GM19463 (cell line): ENCODE data around the gene RUNX2.

Experiments
- ATAC-seq: cut with Tn5 transposase; IDR thresholded peaks from one replicate; pipeline ENCODE4 v1.9.1; 2021; ENCODE audit warnings: mild to moderate bottlenecking, moderate library complexity; ENCODE audit not compliant: unreplicated experiment

The RUNX2 gene

DNA sequence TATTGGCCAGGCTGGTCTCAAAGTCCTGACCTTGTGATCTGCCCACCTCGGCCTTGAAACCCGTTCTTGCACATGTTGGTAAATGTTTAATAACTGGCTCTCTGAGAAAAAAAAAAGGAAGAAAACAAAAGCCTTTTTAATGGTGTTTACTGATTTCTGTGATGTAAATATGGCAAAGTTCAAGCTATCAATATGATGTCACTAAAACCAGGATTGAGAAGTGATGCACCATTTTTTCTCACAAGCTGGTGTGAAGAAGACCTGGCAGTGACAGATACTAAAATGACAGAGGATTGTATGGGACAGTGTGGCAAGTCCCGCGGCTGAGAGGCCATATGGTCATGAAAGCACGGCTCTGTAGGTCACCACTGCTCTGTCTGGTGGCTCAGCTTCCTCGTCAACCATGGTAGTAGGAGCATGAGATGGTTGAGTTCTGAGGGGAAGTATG lies 245.9 kb downstream of the RUNX2 start:
- no peak for ATAC-seq

DNA sequence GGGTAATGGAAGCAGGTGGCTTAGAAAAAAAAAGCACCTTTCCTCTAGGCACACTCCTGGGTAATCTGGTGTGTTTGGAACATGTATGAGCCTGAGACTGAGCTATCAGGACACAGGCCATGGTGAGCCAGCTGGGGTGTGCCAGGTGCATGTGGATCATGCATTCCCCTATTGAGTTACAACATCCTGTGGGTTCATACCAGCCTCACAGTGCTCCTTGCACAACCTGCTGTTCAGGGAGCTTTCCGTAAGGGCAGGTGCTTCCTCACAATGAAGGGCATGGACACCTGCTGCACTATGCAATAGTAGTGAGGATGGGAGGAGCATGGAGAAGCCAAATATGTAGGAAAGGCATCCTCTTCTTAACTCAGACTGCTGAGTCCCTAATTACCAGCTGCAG lies 246.8 kb downstream of the RUNX2 start:
- ATAC-seq = no peak

DNA sequence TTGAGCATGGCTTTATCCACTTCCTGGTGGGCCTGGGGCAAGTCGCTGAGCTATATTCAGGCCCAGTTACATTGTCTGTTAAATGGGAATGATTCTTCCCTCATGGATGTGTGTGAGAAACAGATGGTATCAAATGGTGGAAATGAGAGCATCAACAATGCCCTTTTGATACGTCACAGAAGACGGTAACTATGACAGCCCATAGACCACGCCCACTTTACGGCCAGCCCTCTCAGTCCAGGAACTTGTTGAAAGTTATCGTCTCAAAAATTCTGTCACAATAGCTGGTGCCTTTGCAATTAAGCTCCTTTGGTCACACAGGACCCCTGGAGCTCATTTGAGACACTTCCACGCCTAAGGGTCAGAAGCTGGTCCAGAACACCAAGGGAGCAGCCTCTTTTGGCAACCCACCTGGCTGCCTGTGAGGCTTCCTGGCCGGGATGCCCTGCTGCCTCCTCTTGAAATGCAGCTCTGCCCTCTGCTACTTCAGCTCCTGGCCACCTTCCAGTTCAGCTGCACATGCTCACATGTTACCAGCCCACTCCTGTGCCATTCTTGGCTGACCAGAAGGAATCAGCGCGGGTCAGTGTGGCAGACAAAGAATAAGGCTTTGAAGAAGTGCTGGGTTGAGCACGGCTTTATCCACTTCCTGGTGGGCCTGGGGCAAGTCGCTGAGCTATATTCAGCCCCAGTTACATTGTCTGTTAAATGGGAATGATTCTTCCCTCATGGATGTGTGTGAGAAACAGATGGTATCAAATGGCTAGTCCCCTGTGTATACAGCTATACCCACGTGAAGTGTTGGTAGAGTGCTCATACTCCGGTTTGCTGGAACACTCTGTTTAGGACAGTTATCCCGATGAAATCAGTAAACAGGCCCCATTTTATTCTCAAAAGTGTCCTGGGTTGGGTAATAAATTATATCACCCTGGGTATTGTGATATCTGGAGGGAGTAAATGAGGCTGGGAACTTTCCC lies 248.8 kb downstream of the RUNX2 start:
- no peak for ATAC-seq

DNA sequence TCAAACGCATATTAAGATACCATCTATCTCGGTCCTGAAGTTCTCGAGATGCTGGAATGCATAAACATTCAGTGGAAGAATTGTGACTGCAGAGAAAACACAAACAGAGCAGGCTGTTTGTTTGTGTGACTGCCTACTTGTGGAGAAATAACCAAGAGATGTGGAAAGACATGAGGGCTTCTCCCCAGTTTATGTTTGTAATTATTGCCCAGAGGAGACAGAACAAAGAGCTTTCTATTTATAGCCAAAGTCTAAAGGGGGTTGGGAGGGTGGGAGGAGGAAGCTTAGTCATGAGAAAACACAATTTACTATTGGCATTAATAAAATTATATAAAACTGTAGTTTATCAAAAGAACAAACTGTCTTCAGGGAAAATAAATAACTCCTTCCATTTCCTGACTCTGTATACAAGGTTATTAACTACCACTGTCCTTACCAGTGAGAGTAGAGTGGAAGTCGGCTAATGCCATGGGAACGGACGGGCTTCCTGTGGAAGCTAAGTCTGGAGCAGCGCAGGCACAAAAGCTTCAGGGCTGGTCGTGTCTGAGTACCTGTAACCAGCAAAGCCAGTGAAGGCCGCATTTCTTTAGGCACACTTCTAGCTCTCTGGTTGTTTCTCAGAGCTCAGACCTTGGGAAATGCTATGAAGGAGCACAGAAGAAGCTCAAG lies 249.8 kb downstream of the RUNX2 start:
- no peak for ATAC-seq

DNA sequence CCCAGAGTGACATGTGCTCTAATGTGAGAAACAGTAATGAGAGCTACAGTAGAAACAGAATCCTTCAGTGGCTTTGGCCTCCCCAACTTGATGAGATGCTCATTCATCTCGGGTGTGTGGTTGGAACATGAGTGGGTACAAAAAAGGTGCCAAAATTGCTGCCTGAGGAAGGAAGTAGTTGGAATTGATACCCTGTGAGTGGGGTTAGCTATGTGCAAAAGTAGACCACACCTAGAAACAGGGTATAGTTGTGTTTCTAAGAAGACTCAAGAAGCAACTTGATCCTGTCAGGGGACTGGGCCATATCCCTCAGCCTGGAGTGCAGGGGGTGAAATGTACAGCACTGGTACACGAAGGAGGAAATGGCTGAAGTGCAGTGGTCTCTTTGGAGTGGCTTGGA lies 256.0 kb downstream of the RUNX2 start:
- no peak for ATAC-seq

DNA sequence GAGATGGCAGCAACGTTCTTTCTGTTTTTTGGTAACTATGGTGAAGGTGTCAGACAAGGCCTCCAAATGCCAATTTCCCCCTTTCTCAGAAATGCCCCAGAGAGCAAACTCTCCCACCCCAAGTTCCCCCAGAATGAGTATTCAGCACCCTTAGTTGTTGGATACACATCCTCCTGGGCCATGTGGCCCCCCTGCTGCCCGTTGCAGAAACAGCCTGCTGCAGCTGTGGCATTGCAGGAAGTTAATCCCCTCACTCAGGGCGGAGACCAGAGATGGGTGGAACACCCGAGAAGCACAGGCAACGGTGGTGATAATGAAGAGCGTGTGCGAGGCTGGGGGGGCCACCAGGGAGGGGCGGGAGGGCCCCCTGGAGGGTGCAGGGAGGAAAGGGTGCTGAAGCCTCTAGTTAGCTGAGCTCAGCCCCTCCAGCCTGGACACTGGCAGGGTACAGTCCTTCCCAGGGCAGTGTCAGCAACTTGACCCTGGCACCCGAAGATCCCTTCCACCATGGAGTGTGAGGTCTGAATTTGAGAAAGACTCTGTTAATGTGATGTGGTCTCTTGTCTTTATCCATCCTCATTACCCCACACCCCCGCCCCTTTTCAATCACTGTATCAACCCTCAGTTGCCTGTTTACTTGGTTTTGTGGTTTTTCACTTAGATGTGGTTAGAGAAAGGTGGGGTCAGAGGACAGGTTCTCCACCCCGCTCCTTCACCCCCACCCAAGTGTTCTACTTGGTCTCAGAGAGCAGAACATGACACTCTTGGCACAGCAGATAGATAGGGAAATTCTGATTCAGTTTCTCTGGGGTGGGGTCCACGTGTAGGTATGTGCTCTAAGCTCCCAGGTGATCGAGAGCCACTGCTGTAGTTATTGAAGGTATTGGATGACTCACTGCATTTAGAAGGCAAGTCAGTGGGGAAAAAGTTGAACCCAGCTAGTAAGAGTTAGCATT lies 258.4 kb downstream of the RUNX2 start:
- no peak for ATAC-seq

DNA sequence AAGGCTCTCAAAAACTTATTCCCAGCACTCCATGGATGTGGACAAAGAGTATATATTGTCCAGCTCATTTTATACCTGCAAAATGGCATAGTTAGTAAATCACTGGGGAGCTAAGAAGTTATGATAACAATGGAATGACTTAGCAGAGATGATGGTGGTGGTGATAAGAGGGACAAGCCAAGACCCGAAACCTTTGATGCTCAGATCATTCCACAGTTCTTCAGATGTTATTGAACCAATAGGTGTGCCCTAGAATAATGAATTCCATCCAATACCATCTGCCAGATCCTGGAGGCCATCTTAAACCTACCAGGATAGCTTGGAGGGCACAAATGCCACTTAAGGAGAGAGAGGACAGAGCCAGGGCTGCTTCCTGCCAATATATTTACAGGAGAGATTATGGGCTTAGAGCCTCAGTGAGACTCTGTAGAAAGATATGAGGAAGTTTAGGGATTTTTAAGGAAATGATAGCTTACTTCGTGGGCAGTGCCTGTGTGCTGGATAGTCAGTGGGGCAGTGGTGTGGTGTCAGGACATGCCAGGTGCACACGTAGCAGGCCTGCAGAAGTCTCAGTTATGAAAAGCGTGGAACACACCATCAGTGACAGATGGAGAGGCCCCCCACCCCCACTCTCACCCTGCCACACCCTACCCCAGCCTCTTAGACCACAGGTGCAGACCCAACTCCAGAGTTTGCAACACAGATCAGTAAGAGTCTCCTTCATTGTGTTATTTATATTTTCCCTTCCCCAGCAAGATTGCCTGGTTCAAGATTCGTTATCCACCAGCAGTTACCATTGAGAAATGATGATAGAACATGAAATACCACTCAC lies 259.3 kb downstream of the RUNX2 start:
- no peak for ATAC-seq

DNA sequence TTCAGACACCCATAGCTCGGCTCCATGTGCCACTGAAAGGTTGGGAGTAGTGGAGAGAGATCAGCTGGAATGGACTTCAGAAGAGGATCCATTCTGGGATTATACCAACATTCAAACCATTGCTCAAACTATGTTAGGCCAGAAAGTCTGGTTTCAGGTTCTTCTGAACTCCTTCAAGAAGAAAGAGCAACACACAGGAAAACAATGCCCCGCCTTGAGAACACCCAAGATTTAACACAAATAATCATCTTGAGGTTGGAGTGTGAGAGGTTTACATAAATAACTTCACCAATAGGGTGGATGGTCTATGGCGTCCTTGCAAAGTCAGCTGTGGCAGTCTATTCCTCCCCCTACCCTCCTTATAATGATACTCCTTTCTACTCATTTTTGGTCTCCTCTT lies 261.2 kb downstream of the RUNX2 start:
- no peak for ATAC-seq

DNA sequence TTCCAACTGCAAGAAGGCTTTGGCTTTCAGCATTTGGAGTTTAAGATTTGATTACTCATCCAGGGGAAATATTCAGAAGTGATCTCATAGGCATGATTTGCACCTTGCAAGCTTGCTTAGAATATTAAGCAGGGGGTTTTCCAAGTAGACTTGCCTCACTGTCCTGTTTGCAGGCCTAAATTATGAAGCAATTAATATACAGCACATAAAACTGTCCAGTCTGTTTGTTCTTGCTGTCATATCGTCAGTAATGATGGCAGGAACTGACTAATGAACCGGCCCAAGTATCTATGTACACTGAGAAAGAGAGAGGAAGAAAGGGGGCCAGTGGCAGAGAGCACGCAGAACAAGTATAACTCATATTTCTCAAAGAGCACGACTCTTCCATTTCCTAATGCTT lies 262.1 kb downstream of the RUNX2 start:
- no peak for ATAC-seq

DNA sequence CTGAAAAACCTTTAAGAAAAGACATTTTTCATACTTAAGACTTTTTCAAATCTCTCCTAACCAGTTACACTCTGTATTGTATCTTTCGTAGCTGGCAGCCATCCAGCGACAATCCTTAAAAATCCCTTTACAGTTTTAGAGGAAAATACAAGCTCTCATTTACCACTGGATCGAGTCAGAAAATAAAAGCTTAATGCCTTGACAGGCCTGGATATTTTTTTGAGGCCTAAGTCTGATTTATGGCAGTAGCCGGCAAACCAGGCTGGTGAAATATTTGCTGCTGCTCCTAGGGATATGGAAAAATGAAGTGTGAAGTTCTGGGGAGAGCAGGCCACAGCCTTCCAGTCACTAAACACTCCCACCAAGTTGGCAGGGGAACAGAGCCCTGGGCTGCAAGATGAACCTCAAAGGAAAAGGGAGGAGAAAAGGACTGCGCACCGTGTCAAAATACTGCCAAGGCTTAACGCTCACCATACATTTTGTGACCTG lies 262.6 kb downstream of the RUNX2 start:
- ATAC-seq = no peak

DNA sequence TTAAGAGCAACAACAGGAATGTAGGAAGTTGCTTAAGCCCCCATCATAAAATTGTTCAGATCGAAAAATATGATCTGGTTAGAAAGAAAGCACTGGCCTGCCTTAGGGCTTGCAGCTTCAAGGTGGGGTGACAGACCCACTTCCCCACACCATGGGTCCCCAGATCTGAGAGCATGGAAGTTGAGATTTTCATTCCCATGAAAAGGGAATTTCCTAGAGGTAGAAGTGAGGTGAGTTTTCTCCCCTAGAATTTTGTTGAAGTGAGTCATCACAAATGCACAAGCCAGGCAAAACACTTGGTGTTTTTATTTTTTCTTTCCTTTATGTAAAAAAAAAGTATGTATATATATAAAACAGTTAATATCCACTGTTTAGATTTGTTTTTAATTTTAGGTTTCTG lies 263.2 kb downstream of the RUNX2 start:
- no peak for ATAC-seq

DNA sequence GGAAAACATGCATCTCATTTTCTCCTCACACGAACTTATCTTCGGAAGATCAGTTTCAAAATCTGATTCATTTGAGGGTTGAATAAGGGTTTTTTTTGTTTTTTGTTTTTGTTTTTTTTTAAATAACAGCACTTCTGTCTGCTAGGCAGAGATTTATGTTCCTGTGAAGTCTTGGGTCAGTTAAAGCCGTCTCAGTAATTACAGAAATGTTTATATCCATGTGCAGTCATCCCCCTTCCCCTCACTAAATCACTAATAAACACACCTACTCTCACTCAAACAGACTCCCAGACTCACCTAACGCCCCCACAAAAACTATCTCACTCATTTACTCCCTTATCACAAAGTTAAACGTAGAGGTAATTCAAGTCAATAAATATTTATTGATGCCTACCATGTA lies 263.8 kb downstream of the RUNX2 start:
- ATAC-seq = no peak

DNA sequence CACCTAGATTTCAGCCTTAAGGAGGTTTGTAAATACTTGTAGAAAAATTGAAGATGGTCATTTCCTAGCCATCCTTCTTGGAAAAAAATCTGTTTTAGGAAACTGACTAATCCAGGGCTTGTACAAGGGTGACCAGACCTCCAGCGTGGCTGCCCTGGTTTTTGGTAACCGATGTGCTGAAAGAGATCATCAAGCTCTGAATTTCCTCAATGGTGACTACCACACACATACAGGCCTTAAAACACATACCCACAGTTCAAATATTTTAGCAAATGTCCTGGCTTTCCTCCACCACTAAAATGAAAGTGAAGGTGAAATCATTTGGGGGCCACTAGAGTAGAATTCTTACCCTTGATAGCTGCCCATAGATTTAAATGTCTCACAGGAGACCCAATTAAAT lies 264.9 kb downstream of the RUNX2 start:
- ATAC-seq = no peak

DNA sequence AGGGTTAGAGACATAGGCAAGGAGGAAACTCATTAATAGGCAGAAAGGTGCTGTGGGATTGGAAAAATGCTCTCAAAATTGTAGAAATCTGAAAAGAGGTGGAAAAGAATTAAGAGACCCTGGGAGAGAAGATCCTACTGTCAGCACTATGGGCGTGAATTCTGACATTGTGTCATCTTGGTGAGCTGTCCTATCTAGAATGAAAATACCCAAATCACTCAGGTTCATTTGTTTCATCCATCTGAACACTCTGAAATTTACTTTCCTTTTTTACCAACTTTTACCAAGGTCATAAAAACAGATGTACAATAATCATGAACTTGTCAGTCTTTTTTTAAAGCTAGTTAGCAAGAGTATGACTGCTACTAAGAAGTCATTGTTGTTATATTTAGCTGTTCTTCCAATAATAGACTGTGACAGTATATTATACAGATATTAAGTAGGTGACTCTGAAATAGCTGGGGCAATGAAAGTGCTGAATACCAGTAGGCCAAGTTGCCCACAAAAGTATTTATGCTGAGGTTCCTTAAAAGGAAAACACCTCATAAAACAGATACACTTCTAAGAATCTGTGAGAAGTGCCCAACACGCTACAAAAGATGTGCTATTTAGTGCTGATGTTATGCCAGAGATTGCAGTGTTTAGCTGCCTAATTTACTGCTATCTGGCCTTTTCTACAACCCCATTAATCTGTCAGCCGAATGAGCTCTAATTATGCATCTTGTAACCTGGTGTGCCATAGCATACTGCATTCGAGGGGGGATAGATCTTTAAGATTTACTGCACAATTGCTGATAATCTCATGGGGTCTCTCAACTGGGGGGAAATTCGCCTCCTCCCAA lies 267.1 kb downstream of the RUNX2 start:
- no peak for ATAC-seq

DNA sequence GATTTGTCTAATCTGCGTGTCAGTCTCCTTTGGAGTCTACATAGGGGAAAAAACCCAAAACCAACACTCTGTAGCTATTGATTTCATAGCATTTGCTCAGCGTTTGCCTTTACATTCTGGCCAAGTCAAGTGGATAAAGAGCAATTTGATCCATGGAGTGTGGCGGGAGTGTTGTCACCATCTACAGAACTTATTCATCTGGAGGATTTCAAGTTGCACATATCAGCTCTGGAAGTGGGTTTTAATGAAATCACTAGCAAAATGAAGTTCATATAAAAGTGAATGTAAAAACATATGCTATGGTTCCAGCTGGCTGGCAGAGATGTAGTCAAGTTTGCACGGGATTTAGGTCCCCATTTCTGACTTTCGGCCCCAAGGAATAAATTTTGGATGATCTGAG lies 269.3 kb downstream of the RUNX2 start:
- ATAC-seq = no peak

DNA sequence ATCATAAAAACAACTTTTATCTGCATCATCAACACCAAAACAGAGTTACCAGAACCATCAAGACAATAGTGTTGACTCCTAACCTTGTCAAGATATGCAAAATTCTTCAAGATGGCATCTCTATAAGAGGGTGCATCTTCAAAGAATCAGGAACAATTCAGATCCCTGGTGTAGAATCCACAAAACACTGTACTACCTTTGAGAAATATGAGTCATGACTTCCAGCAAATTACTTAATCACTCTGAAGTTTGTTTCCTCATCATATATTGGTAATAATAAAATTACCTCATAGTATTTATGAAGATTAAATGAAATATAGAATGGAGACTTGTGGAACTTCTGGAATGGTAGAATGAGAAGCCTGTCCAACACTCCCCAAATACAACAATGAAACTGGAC lies 270.9 kb downstream of the RUNX2 start:
- ATAC-seq = no peak

DNA sequence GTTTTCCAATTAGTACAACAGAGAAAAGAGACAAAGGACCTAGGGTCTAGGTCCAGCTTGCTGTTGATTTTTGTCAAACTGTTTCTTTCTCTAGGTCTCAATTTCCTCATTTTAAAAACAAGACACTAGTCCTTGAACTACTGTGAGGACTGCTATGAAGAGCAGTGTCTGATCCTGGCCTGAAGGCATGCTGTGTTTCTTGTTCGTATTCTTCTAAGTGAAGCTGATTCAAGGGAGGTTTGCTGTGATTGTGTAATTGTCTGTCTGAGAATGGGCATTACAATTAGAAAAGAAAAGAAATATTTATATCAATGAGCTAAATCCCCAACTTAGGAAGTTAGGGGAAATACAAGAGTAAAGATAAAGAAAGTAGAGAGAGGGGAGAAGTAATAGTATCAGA lies 277.8 kb downstream of the RUNX2 start:
- ATAC-seq = no peak

DNA sequence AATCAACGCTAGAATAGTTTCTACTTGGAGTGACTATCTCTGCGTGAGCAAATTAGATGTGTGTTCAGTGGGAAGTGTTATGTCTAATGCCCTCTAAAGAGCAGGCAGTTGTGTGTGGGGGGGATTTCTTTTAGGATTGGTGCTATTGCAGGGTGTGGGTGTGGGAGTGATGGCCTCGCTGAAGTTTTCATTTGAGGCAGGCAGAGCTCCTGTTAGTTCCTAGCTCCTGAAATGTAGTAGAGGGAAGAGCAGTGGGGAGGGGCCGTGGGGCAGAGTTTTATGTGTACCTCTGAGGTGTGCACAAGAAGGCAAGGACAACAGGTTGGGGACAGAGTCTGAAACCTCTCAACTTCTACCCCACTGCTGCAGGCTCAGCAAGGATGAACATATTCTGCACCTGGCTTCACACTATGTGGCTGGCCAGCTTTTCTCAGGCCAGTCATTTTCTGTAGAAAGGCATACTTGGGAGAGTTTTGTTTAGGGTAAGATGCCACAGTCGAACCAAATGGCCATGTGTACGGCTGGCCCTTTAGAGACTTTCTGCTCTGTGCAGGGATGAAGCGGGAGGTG lies 278.8 kb downstream of the RUNX2 start:
- ATAC-seq = no peak

DNA sequence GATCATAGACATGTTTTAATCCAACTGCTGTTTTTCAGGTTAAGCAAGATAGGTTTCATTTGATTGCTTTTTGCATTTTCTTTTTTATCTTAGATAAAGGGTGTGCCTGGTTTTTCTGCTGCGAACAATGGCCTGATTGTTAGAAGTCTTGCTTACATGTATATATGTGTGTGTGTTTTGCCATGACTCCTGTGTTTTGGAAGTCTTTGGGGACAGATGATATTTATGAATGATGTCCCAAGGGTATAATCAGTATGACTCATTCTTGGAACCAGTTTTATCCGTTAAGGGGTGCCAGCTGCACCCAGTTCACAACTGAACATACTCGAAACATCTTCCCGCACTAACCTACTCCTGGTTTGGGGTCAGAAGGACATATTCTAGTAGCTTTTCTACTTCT lies 279.7 kb downstream of the RUNX2 start:
- ATAC-seq = no peak
